SK-N-DZ (cell line): ENCODE measurements around the gene MASP2. TPM values are rescaled to one million over a fixed set of nuclear protein-coding genes. Genes with fewer than 3 reads are reported as not detected.
"Not testable (repeated sequence)": the region's sequence is repeated elsewhere in the genome, so short reads cannot be mapped to it uniquely, and the experiment has no call there.

Experiments used
- DNase-seq: peaks from one replicate; pipeline ENCODE4 v3.0.0-alpha.2; 2015; ENCODE audit warnings: low spot score
- polyA plus RNA-seq, 2 experiments: library from polyadenylated mRNA; depleted of rRNA; stranded (reverse); fragments of >200 nt; gene quantifications; 2 replicates each; pipeline ENCODE4 v1.2.3, GENCODE V29; 2014

MASP2 gene
- 0.07 TPM in 1 of 2 replicates, not detected in the other for polyA plus RNA-seq (2014; cell fraction: cytosol; rRNA removed)
- 0.94 TPM in 1 of 2 replicates, not detected in the other for polyA plus RNA-seq (2014; cell fraction: nucleus; rRNA removed)

GRCh38 chr1:11046625-11047365, at the start of gene MASP2:
MASP2 (minus strand) TSS chr1:11047239; CDS start chr1:11047207, 32 bp downstream.
- DNase-seq, result no peak

DNA sequence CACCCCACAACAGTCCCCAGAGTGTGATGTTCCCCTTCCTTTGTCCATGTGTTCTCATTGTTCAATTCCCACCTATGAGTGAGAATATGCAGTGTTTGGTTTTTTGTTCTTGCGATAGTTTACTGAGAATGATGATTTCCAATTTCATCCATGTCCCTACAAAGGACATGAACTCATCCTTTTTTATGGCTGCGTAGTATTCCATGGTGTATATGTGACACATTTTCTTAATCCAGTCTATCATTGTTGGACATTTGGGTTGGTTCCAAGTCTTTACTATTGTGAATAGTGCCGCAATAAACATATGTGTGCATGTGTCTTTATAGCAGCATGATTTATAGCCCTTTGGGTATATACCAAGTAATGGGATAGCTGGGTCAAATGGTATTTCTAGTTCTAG, 36.7 kb upstream of the MASP2 start:
- DNase-seq, result not testable (repeated sequence)

- no peak for DNase-seq
Observed at GRCh38 chr1:11080931-11081330, 33.9 kb upstream of the MASP2 start.

DNA sequence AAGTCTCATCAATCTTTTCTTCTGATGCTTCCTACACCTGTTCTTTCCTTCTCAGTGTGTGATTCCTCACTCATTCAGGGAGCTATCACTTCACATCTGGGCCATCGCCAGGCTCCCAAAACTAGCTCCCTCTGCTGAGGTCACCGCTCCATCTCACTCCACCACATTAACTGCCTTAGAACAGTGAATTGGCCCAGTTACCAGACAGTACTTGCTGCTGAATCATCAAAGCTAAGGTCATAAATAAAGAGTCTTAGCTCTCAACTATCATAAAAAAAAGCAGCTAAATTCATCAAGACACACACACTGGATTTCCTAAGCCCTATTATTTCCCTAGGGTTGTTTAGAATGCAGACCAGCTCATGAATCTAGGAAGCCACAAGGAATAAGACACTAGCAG, 31.6 kb upstream of the MASP2 start:
- DNase-seq, result no peak

DNA sequence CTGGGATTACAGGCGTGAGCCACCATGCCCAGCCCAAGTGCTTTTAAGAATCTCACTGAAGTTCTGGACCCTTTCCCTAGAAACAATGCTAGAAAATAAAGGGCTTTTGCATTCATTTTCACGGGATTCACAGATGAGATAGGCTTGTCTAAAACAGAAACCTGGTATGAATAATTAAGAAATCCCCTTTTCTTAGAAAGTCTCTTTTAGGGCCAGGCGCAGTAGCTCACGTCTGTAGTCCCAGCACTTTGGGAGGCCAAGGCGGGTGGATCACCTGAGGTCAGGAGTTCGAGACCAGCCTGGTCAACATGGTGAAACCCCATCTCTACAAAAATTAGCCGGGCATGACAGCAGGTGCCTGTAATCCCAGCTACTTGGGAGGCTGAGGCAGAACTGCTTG, 26.4 kb upstream of the MASP2 start:
- DNase-seq, result not testable (repeated sequence)

DNA sequence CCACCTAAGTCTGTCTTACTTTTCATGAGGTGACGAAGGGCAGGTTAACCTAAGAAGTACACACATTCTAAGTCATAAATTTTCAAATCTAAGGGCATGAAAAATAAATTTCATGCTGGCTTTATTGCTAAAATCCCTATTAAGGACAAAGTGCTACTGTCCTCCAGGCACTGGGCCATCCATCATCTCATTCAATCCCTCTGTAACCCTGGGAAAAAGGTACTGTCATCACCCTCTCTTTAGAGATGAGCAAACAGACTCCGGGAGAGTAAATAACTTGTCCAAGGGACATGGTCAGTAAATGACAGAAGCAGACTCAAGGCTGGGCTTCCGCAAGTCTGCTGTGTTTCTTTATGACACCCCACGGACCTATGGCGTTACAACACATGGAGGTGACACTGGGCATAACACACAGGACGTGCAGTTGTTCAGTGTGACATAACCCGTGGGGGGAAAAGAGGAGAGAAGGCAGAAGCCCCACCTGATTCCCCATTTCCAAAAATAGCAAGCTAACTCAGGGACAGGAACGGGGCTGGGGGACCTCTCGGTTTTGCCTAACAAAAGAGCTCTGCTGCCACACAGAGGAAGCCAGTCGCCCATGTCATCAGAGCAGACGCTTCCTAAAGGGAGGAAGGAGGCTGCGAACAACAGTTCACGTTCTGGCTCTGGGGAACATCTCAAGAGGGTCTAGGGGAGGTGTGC, 25.3 kb upstream of the MASP2 start:
- no peak for DNase-seq

DNA sequence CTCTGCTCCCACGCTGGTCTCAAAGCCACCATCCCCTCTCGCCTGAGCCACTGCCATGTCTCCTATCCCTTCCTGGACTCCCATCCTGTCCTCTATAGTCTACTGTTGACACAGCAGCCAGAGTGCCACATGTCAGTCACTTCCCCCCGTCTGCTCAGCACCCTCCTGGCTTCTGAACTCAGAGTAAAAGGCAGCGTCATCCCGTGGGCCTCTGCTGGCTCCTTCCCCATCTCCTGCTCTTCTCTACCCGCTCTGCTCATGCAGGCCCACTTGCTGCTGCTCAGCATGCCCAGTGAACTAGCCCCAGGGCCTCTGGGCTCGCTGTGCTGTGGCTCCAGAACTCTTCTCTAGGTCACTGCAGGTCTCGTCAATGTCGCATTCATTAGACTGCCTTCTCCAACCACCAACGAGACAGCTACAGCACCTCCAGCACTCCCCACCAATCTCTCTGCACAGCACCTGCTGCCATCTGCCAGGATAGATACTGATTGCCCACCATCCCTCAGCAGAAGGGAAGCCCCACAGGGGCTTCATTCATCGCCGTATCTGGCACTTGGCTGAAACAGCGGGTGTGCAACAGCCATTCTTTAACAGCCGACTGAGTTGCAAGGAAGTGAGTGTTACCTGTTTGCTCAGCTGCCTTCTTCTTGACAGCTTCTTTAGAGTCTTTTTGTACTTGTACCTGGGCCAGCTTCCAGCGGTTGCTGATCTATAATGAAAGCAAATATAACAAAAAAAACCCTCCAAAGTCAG, 24.6 kb upstream of the MASP2 start:
- DNase-seq, result no peak

- DNase-seq, result no peak
Observed at GRCh38 chr1:11070876-11071275, 23.8 kb upstream of the MASP2 start.

DNA sequence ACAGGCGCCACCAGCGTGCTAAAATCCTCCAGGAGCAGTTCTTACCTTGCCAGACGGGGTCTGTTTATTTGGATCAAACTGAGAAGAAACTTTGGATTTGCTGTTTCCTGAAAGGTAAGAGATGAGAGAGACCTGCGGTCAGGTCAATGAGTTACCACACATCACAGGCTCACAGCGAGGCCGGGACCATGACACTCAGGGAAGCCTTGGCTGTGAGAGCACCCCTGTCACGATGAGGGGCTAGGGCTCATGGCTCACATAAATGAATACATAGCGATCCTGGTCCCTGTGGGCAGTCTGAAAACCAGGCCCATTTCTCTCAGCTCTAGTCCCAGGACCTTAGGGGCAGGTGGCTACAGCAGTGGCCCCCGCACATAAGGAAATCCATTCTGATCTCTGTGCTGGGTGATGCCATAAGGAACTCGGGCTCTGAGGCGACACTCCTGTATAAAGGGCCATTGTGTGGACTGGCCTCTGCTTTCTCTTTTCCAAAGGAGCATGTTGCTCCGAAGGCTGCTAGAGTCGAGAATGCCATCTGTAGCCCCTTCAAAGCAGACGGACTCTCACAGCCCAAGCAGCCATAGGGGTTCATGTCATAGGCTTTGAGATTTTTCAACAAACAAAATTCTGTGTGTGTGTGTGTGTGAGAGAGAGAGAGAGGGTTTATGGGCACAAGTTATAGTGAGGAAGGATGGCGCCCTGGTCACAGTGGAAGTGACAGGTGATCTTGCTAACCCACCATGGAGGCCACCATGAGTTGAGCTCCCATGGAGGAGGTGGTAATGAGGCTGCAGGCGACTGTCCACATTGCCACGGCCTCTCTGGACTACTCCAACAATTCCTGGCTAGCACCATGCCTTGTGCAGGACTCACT, 21.8 kb upstream of the MASP2 start:
- DNase-seq, result no peak

GRCh38 chr1:11067716-11068599, 20.9 kb upstream of the MASP2 start:
- DNase-seq, result no peak

DNA sequence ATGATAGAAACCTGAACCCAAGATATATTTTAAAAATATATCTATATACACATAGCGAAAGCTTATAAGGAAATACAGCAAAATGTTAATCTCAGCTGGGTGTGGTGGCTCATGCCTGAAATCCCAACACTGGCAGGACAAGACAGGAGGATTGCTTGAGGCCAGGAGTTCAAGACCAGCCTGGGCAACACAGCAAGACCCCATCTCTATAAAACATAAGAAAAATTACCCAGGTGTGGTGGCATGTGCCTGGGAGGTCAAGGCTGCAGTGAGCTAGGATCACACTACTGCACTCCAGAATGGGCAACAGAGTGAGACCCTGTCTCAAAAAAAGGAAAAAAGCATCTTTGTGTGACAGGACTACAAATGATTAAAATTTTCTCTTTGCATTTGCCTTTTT, 18.8 kb upstream of the MASP2 start:
- no peak for DNase-seq

DNA sequence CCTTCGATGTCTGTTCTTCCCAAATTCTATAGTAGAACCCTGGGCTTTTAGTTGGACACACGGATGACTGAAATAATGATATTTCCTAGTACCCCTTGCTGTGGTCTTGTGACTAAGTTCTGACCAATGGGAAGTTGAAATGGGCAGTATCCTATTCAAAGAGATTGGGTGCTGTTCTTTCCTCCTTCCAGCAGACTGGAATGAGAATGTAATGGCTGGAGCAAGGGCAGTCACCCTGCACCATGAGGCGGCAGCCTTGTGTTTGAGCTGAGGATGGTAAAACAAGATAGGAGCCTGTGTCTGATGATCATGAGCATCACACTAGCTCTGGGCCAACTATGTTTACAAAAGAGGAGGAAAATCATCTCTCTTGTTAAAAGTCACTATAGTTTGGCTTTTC, 17.9 kb upstream of the MASP2 start:
- DNase-seq, result no peak

DNA sequence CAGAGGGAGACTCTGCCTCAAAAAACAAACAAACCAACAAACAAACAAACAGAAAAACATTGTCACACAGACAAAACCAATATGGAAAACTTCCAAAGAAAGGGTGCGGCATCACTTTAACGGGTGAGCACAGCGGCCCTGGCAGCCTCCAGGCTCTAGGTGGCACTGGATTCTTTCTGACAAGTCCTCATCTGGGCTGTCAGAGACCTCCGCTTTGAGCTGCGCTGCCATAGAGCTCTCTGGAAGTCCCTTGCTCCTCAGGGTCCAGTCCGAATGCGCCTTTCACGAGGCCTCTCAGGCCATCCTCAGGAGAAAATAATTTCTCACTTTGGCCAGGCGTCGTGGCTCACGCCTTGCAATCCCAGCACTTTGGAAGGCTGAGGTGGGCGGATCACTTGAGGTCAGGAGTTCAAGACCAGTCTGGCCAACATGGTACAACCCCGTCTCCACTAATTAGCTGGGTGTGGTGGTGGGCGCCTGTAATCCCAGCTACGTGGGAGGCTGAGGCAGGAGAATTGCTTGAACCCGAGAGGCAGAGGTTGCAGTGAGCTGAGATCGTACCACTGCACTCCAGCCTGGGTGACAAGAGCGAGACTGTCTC, 17.0 kb upstream of the MASP2 start:
- DNase-seq, result not testable (repeated sequence)

DNA sequence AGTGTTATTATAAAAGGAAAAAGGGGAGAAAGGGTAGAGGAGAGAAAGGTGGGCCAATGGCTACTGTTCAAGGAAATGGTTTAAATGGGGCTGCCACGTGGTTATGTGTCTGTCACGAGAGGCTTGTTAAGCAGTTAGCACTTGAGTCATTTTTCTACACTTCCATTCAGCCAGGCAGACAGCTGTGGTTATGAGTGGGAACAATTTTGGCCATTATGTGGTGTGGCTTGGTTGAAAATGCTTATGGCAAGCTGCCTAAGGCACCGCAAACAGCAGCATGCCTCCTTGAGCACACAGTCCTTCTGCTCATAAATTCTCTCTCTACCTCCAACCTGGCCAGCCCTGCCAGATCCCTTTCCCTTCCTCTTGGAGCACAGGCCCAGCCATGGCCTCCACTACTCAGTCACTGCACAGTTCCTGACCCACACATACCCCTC, 15.9 kb upstream of the MASP2 start:
- DNase-seq, result no peak

DNA sequence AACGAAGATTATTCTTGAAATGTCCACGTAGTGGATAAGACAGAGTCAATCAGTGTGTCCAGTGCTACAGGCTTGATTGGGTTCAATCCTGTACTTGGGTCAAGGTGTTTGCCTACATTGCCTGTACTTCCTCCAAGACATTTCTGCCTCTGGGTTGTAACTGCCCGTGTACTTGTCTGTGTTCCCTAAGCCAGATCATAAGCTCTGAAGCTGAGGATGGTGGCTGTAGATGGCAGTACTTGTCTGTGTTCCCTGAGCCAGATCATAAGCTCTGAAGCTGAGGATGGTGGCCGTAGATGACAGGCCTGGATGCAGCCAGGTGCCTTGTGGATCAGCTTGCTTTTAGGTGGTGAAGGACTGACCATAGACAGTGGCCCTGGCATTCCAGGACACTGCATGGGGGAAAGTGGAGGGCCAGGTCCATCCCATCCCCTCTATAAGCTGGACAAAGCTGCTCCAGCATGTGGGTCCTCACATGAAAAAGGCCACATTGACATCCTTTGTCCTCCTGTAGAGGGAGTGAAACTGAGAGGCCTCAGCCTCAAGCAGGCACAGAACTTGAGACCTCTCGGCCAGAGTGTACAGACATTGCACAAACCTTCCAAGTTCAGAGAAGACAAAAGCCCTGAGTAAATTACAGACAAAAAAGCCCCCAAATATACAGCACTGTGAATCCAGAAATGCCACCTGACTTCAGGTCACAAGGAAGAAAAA, 14.8 kb upstream of the MASP2 start:
- DNase-seq, result no peak

- DNase-seq, result peak; percentile 76
Observed at GRCh38 chr1:11059968-11060830, 13.2 kb upstream of the MASP2 start, which contains the start of gene SRM. SRM (minus strand) TSS chr1:11060018; CDS start chr1:11059943, 75 bp downstream.

DNA sequence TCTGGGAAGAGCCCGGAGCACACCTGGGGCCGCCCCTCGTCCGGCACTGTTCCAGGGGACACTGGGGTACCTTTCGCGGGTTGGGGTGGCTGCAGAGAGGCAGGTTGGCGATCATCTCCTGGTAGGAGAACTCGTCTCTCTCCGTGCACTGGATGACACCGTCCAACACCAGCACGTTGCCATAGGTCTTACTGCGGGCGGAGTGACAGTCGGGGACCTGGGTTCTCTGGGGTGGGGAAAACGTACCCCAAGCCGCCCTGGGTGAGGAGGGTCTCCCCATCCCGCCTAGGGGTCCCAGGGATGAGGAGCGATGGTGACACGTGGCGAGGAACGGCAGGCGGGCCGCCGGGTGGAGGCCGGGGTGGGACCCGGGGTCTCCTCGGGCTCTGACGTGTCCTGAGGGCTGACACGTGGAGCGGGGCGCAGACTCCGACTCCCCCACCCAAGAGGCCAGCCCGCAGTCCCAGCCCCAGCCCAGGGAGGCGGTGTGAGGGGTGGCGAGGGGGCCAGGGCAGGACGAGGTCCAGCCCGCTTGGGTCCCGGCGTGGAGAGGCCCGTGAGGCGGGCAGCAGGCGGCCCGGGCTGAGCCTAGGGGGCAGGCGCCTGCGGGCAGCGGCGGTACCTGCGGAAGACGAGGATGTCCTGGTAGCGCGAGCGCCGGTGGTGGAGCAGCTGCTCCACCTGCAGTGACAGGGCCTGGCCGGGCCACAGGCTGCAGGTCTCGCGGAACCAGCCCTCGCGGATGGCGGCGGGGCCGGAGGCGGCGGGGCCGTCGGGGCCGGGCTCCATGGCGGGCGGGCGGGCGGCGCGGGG, 12.3 kb upstream of the MASP2 start:
- DNase-seq, result no peak
